Activated CD8-positive, alpha-beta memory T cell treated with anti-CD3 and anti-CD28 coated beads for 36 hours (primary cell): Measurements from ENCODE around the gene TCEA2. TPM values are rescaled to one million over a fixed set of nuclear protein-coding genes. Genes with fewer than 3 reads are reported as not detected.

ENCODE experiments used
- CTCF ChIA-PET: fragments of 350-600 bp; sonication (Branson Sonifier 250); formaldehyde crosslinking; loops from one replicate; lab custom pipeline; 2021; ENCODE audit warnings: antibody characterized with exemption; lab: Charles Lee
- POLR2A ChIA-PET: fragments of 350-600 bp; sonication (Branson Sonifier 250); formaldehyde crosslinking; loops from one replicate; lab custom pipeline; 2021; ENCODE audit warnings: antibody characterized with exemption; lab: Charles Lee
- total RNA-seq, 2 experiments: library from RNA; stranded (reverse); gene quantifications; one replicate each; pipeline ENCODE4 v1.2.3, GENCODE V29; 2021

The TCEA2 gene
- 10 to 100 TPM; 25.9 to 27.5 TPM for total RNA-seq

- POLR2A ChIA-PET: interaction anchor here (0.6 to 1.5 kb wide), 3 partner anchors 17 to 542 kb away, joined by 4 read pairs; partner anchors contain the start of genes OPRL1, PPDPF, RGS19 and UCKL1
- CTCF ChIA-PET: interaction anchor here (0.7 to 6.7 kb wide), 4 partner anchors 11 to 82 kb away, joined by 3 to 67 read pairs (median 5); partner anchors contain the start of gene PRPF6
Measured at GRCh38 chr20:64062596-64063388, at the start of gene TCEA2. TSS of gene TCEA2 (plus strand) at chr20:64063198. CDS start at chr20:64063313, 115 bp downstream.

- POLR2A ChIA-PET: no interaction called here
- CTCF ChIA-PET: no interaction called here
Measured at GRCh38 chr20:64015635-64016034, 47.4 kb upstream of the TCEA2 start.

- CTCF ChIA-PET: no interaction called here
- POLR2A ChIA-PET: no interaction called here
Measured at GRCh38 chr20:64021124-64021975, 41.6 kb upstream of the TCEA2 start.

- POLR2A ChIA-PET: no interaction called here
- CTCF ChIA-PET: no interaction called here
Measured at GRCh38 chr20:64022671-64023360, 40.2 kb upstream of the TCEA2 start.

- ChIA-PET POLR2A (no interaction called here), CTCF (no interaction called here)
Measured at GRCh38 chr20:64023361-64024140, 39.4 kb upstream of the TCEA2 start.

- ChIA-PET POLR2A (no interaction called here), CTCF (interaction anchor here (0.9 kb wide), 1 partner anchor 15 kb away, joined by 3 read pairs; no protein-coding TSS in a partner anchor)
Measured at GRCh38 chr20:64024141-64024990, 38.6 kb upstream of the TCEA2 start.

GRCh38 chr20:64025101-64025825 is 37.7 kb upstream of the TCEA2 start:
- ChIA-PET CTCF (interaction anchor here (0.9 kb wide), 1 partner anchor 14 kb away, joined by 3 read pairs; no protein-coding TSS in a partner anchor), POLR2A (no interaction called here)

- ChIA-PET CTCF (no interaction called here), POLR2A (no interaction called here)
Measured at GRCh38 chr20:64025826-64026412, 37.1 kb upstream of the TCEA2 start.

- CTCF ChIA-PET: interaction anchor here (1.3 kb wide), 1 partner anchor 10 kb away, joined by 4 read pairs; no protein-coding TSS in a partner anchor
- POLR2A ChIA-PET: no interaction called here
Measured at GRCh38 chr20:64027981-64028685, 34.9 kb upstream of the TCEA2 start.

- CTCF ChIA-PET: interaction anchor here (1.2 kb wide), 1 partner anchor 9 kb away, joined by 3 read pairs; no protein-coding TSS in a partner anchor
- POLR2A ChIA-PET: no interaction called here
Measured at GRCh38 chr20:64029293-64030117, 33.5 kb upstream of the TCEA2 start.

- CTCF ChIA-PET: interaction anchor here (1.0 to 1.2 kb wide), 2 partner anchors 8 to 90 kb away, joined by 3 read pairs; no protein-coding TSS in a partner anchor
- POLR2A ChIA-PET: no interaction called here
Measured at GRCh38 chr20:64030371-64031134, 32.4 kb upstream of the TCEA2 start.

GRCh38 chr20:64031822-64032314 is 31.1 kb upstream of the TCEA2 start:
- POLR2A ChIA-PET: no interaction called here
- CTCF ChIA-PET: interaction anchor here (0.7 to 1.1 kb wide), 4 partner anchors 18 to 504 kb away, joined by 3 to 4 read pairs (median 3); no protein-coding TSS in a partner anchor

- POLR2A ChIA-PET: interaction anchor here (0.5 kb wide), 1 partner anchor 1845 kb away, joined by 5 read pairs; no protein-coding TSS in a partner anchor
- CTCF ChIA-PET: interaction anchor here (1.1 to 1.4 kb wide), 4 partner anchors 24 to 536 kb away, joined by 3 read pairs; partner anchors contain the start of gene SAMD10
Measured at GRCh38 chr20:64032706-64033624, 30.0 kb upstream of the TCEA2 start.
